WTC11 (cell line): ENCODE results near the gene WDR46. TPM values are rescaled to one million over a fixed set of nuclear protein-coding genes. Genes with fewer than 3 reads are reported as not detected.

ENCODE experiments used
- CBFB ChIP-seq: sonication (generic); formaldehyde crosslinking; IDR thresholded peaks from 2 replicates; pipeline ENCODE4 v1.8.1; 2022; ENCODE audit warnings: mild to moderate bottlenecking, low read depth, missing genetic modification reagents
- CREB1 ChIP-seq: sonication (generic); formaldehyde crosslinking; IDR thresholded peaks from 2 replicates; pipeline ENCODE4 v1.8.0; 2023; ENCODE audit warnings: mild to moderate bottlenecking, missing genetic modification reagents
- E2F5 ChIP-seq: sonication (generic); formaldehyde crosslinking; IDR thresholded peaks from 2 replicates; pipeline ENCODE4 v1.8.1; 2022; ENCODE audit warnings: mild to moderate bottlenecking, moderate library complexity, missing genetic modification reagents
- ESRRA ChIP-seq: sonication (generic); formaldehyde crosslinking; IDR thresholded peaks from 2 replicates; pipeline ENCODE4 v1.8.1; 2022; ENCODE audit warnings: mild to moderate bottlenecking, missing genetic modification reagents, borderline replicate concordance
- ETV6 ChIP-seq: sonication (generic); formaldehyde crosslinking; IDR thresholded peaks from 2 replicates; pipeline ENCODE4 v1.8.1; 2022; ENCODE audit warnings: mild to moderate bottlenecking, missing genetic modification reagents
- GABPB1 ChIP-seq: sonication (generic); formaldehyde crosslinking; IDR thresholded peaks from 2 replicates; pipeline ENCODE4 v1.8.1; 2023; ENCODE audit warnings: mild to moderate bottlenecking, missing genetic modification reagents
- HMGA2 ChIP-seq: fragments of 250-450 bp; sonication (Bioruptor Pico); IDR thresholded peaks from 2 replicates; pipeline ENCODE4 v1.4.0; 2021; ENCODE audit warnings: mild to moderate bottlenecking, moderate library complexity
- JUN ChIP-seq: sonication (generic); formaldehyde crosslinking; IDR thresholded peaks from 2 replicates; pipeline ENCODE4 v1.8.0; 2023; ENCODE audit warnings: mild to moderate bottlenecking, missing genetic modification reagents
- PRRX2 ChIP-seq: fragments of 250-450 bp; sonication (Bioruptor Pico); IDR thresholded peaks from 2 replicates; pipeline ENCODE4 v1.8.0; 2021; ENCODE audit warnings: mild to moderate bottlenecking
- RORB ChIP-seq: fragments of 250-450 bp; sonication (Bioruptor Pico); IDR thresholded peaks from 2 replicates; pipeline ENCODE4 v1.9.0; 2021; ENCODE audit warnings: mild to moderate bottlenecking
- ZMAT4 ChIP-seq: fragments of 250-450 bp; sonication (Bioruptor Pico); IDR thresholded peaks from 2 replicates; pipeline ENCODE4 v1.9.0; 2021; ENCODE audit warnings: mild to moderate bottlenecking
- ZNF281 ChIP-seq: sonication (generic); formaldehyde crosslinking; IDR thresholded peaks from 2 replicates; pipeline ENCODE4 v1.8.0; 2023; ENCODE audit warnings: mild to moderate bottlenecking, missing genetic modification reagents
- ZNF317 ChIP-seq: sonication (generic); formaldehyde crosslinking; IDR thresholded peaks from 2 replicates; pipeline ENCODE4 v1.8.1; 2023; ENCODE audit warnings: low read depth, mild to moderate bottlenecking, moderate library complexity, missing genetic modification reagents, borderline replicate concordance
- ZNF396 ChIP-seq: fragments of 250-450 bp; sonication (Bioruptor Pico); IDR thresholded peaks from 2 replicates; pipeline ENCODE4 v1.8.0; 2021; ENCODE audit warnings: mild to moderate bottlenecking, moderate library complexity, borderline replicate concordance
- ZSCAN18 ChIP-seq: fragments of 250-450 bp; sonication (Bioruptor Pico); IDR thresholded peaks from 2 replicates; pipeline ENCODE4 v2.1.2; 2022; ENCODE audit warnings: mild to moderate bottlenecking, moderate library complexity
- total RNA-seq: library from RNA; stranded (reverse); gene quantifications from 3 replicates; pipeline ENCODE4 v1.2.3, GENCODE V29; 2021
- TF ChIP-seq, protein P1 (sequence below): sonication (generic); formaldehyde crosslinking; conservative IDR thresholded peaks from 2 replicates; pipeline ENCODE4 v1.8.1; 2023; ENCODE audit warnings: mild to moderate bottlenecking, low read depth, missing genetic modification reagents, moderate library complexity
- TF ChIP-seq, protein P2 (sequence below): sonication (generic); formaldehyde crosslinking; IDR thresholded peaks from 2 replicates; pipeline ENCODE4 v1.8.0; 2023; ENCODE audit warnings: missing genetic modification reagents, mild to moderate bottlenecking, borderline replicate concordance
- TF ChIP-seq, protein P3 (sequence below): sonication (generic); formaldehyde crosslinking; IDR thresholded peaks from 2 replicates; pipeline ENCODE4 v1.8.0; 2022; ENCODE audit warnings: mild to moderate bottlenecking, missing genetic modification reagents
- TF ChIP-seq, protein P4 (sequence below): sonication (generic); formaldehyde crosslinking; IDR thresholded peaks from 2 replicates; pipeline ENCODE4 v1.8.0; 2023; ENCODE audit warnings: missing genetic modification reagents
- TF ChIP-seq, protein P5 (sequence below): sonication (generic); formaldehyde crosslinking; IDR thresholded peaks from 2 replicates; pipeline ENCODE4 v1.8.1; 2022; ENCODE audit warnings: mild to moderate bottlenecking, missing genetic modification reagents, moderate library complexity, borderline replicate concordance

Gene WDR46
- total RNA-seq, 1 experiment from 2014 or later = 94.5 TPM

GRCh38 chr6:33276864-33277662 lies 12.0 kb downstream of the WDR46 start, which contains the start of gene B3GALT4 (continued):
- TF ChIP-seq JUN (CRISPR knock-in tag) = no peak; the same call in 1 of the 2 replicates
- no peak for TF ChIP-seq CBFB (CRISPR knock-in tag)
- TF ChIP-seq, protein P1, sequence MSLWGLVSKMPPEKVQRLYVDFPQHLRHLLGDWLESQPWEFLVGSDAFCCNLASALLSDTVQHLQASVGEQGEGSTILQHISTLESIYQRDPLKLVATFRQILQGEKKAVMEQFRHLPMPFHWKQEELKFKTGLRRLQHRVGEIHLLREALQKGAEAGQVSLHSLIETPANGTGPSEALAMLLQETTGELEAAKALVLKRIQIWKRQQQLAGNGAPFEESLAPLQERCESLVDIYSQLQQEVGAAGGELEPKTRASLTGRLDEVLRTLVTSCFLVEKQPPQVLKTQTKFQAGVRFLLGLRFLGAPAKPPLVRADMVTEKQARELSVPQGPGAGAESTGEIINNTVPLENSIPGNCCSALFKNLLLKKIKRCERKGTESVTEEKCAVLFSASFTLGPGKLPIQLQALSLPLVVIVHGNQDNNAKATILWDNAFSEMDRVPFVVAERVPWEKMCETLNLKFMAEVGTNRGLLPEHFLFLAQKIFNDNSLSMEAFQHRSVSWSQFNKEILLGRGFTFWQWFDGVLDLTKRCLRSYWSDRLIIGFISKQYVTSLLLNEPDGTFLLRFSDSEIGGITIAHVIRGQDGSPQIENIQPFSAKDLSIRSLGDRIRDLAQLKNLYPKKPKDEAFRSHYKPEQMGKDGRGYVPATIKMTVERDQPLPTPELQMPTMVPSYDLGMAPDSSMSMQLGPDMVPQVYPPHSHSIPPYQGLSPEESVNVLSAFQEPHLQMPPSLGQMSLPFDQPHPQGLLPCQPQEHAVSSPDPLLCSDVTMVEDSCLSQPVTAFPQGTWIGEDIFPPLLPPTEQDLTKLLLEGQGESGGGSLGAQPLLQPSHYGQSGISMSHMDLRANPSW (CRISPR knock-in tag) = no peak
- TF ChIP-seq ZMAT4 (CRISPR knock-in tag) = peak; percentile 55; the same call in 1 of the 2 replicates
- no peak for TF ChIP-seq ZNF317 (CRISPR knock-in tag)
- TF ChIP-seq RORB (CRISPR knock-in tag) = no peak
- TF ChIP-seq, protein P2, sequence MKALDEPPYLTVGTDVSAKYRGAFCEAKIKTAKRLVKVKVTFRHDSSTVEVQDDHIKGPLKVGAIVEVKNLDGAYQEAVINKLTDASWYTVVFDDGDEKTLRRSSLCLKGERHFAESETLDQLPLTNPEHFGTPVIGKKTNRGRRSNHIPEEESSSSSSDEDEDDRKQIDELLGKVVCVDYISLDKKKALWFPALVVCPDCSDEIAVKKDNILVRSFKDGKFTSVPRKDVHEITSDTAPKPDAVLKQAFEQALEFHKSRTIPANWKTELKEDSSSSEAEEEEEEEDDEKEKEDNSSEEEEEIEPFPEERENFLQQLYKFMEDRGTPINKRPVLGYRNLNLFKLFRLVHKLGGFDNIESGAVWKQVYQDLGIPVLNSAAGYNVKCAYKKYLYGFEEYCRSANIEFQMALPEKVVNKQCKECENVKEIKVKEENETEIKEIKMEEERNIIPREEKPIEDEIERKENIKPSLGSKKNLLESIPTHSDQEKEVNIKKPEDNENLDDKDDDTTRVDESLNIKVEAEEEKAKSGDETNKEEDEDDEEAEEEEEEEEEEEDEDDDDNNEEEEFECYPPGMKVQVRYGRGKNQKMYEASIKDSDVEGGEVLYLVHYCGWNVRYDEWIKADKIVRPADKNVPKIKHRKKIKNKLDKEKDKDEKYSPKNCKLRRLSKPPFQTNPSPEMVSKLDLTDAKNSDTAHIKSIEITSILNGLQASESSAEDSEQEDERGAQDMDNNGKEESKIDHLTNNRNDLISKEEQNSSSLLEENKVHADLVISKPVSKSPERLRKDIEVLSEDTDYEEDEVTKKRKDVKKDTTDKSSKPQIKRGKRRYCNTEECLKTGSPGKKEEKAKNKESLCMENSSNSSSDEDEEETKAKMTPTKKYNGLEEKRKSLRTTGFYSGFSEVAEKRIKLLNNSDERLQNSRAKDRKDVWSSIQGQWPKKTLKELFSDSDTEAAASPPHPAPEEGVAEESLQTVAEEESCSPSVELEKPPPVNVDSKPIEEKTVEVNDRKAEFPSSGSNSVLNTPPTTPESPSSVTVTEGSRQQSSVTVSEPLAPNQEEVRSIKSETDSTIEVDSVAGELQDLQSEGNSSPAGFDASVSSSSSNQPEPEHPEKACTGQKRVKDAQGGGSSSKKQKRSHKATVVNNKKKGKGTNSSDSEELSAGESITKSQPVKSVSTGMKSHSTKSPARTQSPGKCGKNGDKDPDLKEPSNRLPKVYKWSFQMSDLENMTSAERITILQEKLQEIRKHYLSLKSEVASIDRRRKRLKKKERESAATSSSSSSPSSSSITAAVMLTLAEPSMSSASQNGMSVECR = 0 out of 2 replicates have a peak, but pooled peaks have one; percentile 53
- peak; percentile 79 for TF ChIP-seq E2F5 (CRISPR knock-in tag)
- peak; percentile 90 for TF ChIP-seq ZNF281 (CRISPR knock-in tag)
- TF ChIP-seq, protein P3, sequence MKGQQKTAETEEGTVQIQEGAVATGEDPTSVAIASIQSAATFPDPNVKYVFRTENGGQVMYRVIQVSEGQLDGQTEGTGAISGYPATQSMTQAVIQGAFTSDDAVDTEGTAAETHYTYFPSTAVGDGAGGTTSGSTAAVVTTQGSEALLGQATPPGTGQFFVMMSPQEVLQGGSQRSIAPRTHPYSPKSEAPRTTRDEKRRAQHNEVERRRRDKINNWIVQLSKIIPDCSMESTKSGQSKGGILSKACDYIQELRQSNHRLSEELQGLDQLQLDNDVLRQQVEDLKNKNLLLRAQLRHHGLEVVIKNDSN (CRISPR knock-in tag) = 0 out of 2 replicates have a peak, but pooled peaks have one; percentile 10
- TF ChIP-seq CREB1 (CRISPR knock-in tag) = peak; percentile 77
- TF ChIP-seq, protein P4, sequence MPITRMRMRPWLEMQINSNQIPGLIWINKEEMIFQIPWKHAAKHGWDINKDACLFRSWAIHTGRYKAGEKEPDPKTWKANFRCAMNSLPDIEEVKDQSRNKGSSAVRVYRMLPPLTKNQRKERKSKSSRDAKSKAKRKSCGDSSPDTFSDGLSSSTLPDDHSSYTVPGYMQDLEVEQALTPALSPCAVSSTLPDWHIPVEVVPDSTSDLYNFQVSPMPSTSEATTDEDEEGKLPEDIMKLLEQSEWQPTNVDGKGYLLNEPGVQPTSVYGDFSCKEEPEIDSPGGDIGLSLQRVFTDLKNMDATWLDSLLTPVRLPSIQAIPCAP (CRISPR knock-in tag) = peak; percentile 60; the same call in 1 of the 2 replicates
- TF ChIP-seq ZNF396 (CRISPR knock-in tag) = no peak
- TF ChIP-seq, protein P5, sequence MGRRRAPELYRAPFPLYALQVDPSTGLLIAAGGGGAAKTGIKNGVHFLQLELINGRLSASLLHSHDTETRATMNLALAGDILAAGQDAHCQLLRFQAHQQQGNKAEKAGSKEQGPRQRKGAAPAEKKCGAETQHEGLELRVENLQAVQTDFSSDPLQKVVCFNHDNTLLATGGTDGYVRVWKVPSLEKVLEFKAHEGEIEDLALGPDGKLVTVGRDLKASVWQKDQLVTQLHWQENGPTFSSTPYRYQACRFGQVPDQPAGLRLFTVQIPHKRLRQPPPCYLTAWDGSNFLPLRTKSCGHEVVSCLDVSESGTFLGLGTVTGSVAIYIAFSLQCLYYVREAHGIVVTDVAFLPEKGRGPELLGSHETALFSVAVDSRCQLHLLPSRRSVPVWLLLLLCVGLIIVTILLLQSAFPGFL (CRISPR knock-in tag) = 0 out of 2 replicates have a peak, but pooled peaks have one; percentile 50
- no peak for TF ChIP-seq ZSCAN18 (CRISPR knock-in tag)
- peak; percentile 99 for TF ChIP-seq PRRX2 (CRISPR knock-in tag)
- TF ChIP-seq GABPB1 (CRISPR knock-in tag) = no peak
- peak; percentile 95 for TF ChIP-seq ESRRA
- no peak for TF ChIP-seq HMGA2
- peak; percentile 86 for TF ChIP-seq ETV6 (CRISPR knock-in tag)
